Parietal lobe (tissue), 1 donor: ENCODE results near the gene FAM184B. TPM values are rescaled to one million over a fixed set of nuclear protein-coding genes. Genes with fewer than 3 reads are reported as not detected.

ENCODE experiments used
- total RNA-seq: library from RNA; depleted of rRNA; stranded (reverse); fragments of >200 nt; gene quantifications from one replicate; pipeline ENCODE4 v1.2.3, GENCODE V29; 2014

The FAM184B gene
- total RNA-seq, result 3.1 TPM

DNA sequence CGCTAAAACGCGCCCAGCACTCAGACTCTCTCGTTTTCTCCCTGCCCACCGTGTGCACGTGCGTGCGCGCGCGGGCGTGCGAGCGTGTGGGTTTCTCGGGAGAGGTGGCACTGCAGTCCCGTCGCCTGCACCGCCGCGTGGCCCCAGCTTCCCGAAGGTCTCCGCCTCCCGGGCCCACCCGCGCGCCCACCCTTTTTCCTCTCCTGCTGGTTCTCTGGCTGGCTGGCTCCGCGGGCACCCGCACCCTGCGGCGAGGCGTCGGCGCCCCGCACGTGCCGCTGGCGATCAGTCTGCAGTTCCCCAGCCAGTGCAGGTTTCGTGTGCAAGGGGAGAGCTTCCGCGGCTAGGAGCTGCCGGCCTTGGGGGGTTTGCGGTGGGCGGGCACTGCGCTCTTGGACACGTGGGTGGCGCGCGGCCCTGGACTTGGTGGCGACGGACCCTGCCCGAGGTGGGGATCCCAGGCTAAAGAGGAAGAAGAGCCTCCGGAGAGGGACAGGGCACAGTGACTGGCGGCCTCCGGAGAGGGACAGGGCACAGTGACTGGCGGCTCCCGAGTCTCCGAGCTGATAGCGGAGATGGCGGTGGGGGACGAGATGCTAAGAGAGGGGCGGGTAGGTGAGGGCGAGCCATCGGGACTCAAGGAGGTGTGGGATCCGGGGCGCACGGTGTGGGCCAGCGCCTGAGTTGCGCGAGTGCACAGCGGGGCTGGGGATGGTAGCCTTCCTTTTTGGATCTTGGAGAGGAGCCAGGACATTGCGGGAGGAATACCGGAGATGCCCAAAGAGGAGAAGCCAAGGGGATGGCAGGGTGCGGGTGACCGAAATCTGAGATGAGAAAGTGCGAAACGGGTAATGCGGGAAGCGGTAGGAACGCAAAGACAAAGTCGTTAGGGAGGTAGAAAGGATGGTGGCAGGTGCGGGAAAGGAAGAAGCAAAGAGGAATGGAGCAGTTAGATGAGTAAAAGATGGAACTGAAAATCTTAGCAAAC lies at the start of gene FAM184B:
Gene FAM184B (minus strand): TSS at position 322 of the 988 bp plus-strand sequence. CDS start 322 bp downstream, outside the sequence.

GRCh38 chr4:17810260-17811077 lies 29.0 kb upstream of the FAM184B start, which contains the start of the genes DCAF16 and NCAPG:
TSS of gene DCAF16 (minus strand) at chr4:17810757. CDS start at chr4:17804141, 6,616 bp downstream.
TSS of gene NCAPG (plus strand) at chr4:17810979. CDS start at chr4:17811078, 99 bp downstream.

GRCh38 chr4:17614416-17615299 lies 166.8 kb downstream of the FAM184B start, which contains the start of gene MED28:
TSS of gene MED28 (plus strand) at chr4:17614641. CDS start at chr4:17614655, 14 bp downstream.

Other genes starting within 250 kb of the FAM184B start
- 44.8 TPM for gene LAP3, start 204.4 kb downstream of the FAM184B start, total RNA-seq
- 43.5 TPM for gene MED28, start 167.0 kb downstream of the FAM184B start, total RNA-seq
- 51.6 TPM for gene DCAF16, start 29.1 kb upstream of the FAM184B start, total RNA-seq
- gene NCAPG, start 29.4 kb upstream of the FAM184B start, total RNA-seq, result 13.8 TPM
- 87.3 TPM for gene LCORL, start 240.1 kb upstream of the FAM184B start, total RNA-seq